Measurements from ENCODE around the gene GRIK1. TPM values are rescaled to one million over a fixed set of nuclear protein-coding genes. Genes with fewer than 3 reads are reported as not detected.

The GRIK1 gene
- total RNA-seq, 1 donor from 2014 or later, result 3.2 TPM

- no peak for DNase-seq (ENCODE audit: extremely low spot score in 2 of 2)
- H3K27ac ChIP-seq, result no peak overlapping the region
- no peak overlapping the region for H3K4me3 ChIP-seq
- no peaks in the 10 kb centered on the region for H3K27me3 ChIP-seq
- intact Hi-C loops (cut with DNase I), result no loop called here
- H3K4me1 ChIP-seq, result peaks cover 19% of the 10 kb centered on the region
- H3K36me3 ChIP-seq, result no peaks in the 10 kb centered on the region
- no peaks in the 10 kb centered on the region for H3K9me3 ChIP-seq
- TF ChIP-seq POLR2A (IDR thresholded peaks at IDR 0.05), result no peak
- TF ChIP-seq CTCF (IDR thresholded peaks at IDR 0.05), result no peak
- no peak for TF ChIP-seq POLR2AphosphoS5 (IDR thresholded peaks at IDR 0.05; ENCODE audit: insufficient read depth in 1 of 2, low read depth in 1 of 2)
These were observed 419.6 kb downstream of the GRIK1 start for GRCh38 chr21:29520171-29520570.

- no peak for TF ChIP-seq POLR2A (IDR thresholded peaks at IDR 0.05)
- no peak for TF ChIP-seq CTCF (IDR thresholded peaks at IDR 0.05)
- TF ChIP-seq POLR2AphosphoS5 (IDR thresholded peaks at IDR 0.05; ENCODE audit: insufficient read depth in 1 of 2, low read depth in 1 of 2), result no peak
These were observed 425.0 kb downstream of the GRIK1 start for GRCh38 chr21:29514652-29515247.

GRCh38 chr21:29513535-29513934, 426.3 kb downstream of the GRIK1 start:
- Histone ChIP-seq H3K4me1 (no peaks in the 10 kb centered on the region), H3K36me3 (no peaks in the 10 kb centered on the region), H3K27me3 (no peaks in the 10 kb centered on the region), H3K4me3 (no peak overlapping the region), H3K9me3 (peaks cover 4% of the 10 kb centered on the region), H3K27ac (no peak overlapping the region)
- TF ChIP-seq POLR2AphosphoS5 (IDR thresholded peaks at IDR 0.05; ENCODE audit: insufficient read depth in 1 of 2, low read depth in 1 of 2), result no peak
- no peak for TF ChIP-seq CTCF (IDR thresholded peaks at IDR 0.05)
- TF ChIP-seq POLR2A (IDR thresholded peaks at IDR 0.05), result no peak
- DNase-seq (ENCODE audit: extremely low spot score in 2 of 2), result no peak
- intact Hi-C loops (cut with DNase I), result no loop called here

More at GRCh38 chr21:29514652-29515247, 425.0 kb downstream of the GRIK1 start:
- Histone ChIP-seq H3K4me3 (no peak overlapping the region), H3K27me3 (no peaks in the 10 kb centered on the region), H3K36me3 (no peaks in the 10 kb centered on the region), H3K4me1 (no peaks in the 10 kb centered on the region), H3K27ac (no peak overlapping the region), H3K9me3 (peaks cover 4% of the 10 kb centered on the region)
- intact Hi-C loops (cut with DNase I), result no loop called here
- no peak for DNase-seq (ENCODE audit: extremely low spot score in 2 of 2)

DNA sequence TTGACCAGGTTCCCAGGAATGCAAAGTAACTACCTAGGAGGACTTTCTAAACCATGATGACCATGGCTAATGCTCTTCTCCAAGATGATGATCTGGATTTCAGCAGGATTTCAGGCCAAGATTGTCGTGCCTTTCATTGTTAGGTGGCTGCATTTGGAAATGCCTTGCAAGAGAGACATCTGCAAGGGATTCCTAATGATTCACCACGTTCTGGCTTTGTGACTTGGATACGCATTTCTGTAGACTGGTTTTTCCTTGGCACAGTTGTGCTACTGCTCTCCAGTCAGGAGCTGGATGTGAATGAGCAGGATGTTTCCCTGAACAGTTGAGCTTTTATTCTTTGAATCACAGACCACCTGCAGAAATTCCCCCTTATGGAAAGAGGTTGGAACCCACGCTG, 428.7 kb downstream of the GRIK1 start:
- no peaks in the 10 kb centered on the region for H3K36me3 ChIP-seq
- H3K4me1 ChIP-seq, result no peaks in the 10 kb centered on the region
- H3K4me3 ChIP-seq, result no peak overlapping the region
- H3K27me3 ChIP-seq, result no peaks in the 10 kb centered on the region
- no peak overlapping the region for H3K27ac ChIP-seq
- H3K9me3 ChIP-seq, result peaks cover 4% of the 10 kb centered on the region
- no peak for DNase-seq (ENCODE audit: extremely low spot score in 2 of 2)
- TF ChIP-seq POLR2A (IDR thresholded peaks at IDR 0.05) (no peak), POLR2AphosphoS5 (IDR thresholded peaks at IDR 0.05; ENCODE audit: insufficient read depth in 1 of 2, low read depth in 1 of 2) (no peak)
- intact Hi-C loops (cut with DNase I), result no loop called here

DNA sequence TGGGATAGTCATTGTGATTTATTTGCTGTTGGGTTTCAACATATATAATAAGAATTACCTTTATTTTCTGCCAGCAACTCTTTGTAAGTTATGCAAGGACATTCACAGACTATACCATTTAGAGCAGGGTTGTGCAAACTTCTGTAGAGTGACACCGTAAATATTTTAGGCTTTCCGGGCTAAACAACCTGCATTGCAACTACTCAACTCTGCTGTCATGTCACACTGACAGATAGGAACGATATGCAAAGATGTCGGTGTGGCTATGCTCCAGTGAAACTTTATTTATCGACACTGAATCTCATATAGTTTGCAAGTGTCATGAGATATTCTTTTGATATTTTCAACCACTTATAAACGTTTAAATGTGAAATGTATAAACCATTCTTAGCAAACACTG, 430.7 kb downstream of the GRIK1 start:
- H3K27ac ChIP-seq, result no peak overlapping the region
- H3K9me3 ChIP-seq, result peaks cover 4% of the 10 kb centered on the region
- no peak for DNase-seq (ENCODE audit: extremely low spot score in 2 of 2)
- H3K36me3 ChIP-seq, result no peaks in the 10 kb centered on the region
- intact Hi-C loops (cut with DNase I), result no loop called here
- no peak overlapping the region for H3K4me3 ChIP-seq
- no peaks in the 10 kb centered on the region for H3K27me3 ChIP-seq
- H3K4me1 ChIP-seq, result no peaks in the 10 kb centered on the region
- TF ChIP-seq CTCF (IDR thresholded peaks at IDR 0.05) (no peak), POLR2AphosphoS5 (IDR thresholded peaks at IDR 0.05; ENCODE audit: insufficient read depth in 1 of 2, low read depth in 1 of 2) (no peak), POLR2A (IDR thresholded peaks at IDR 0.05) (no peak)

Data from vagina (tissue), 2 donors.